GM10266 (cell line): Measurements from ENCODE around the gene GTF2IRD1.

Experiments
- DNase-seq: peaks from one replicate; pipeline ENCODE4 v3.0.0; 2012; ENCODE audit errors: extremely low spot score
- TF ChIP-seq, protein P1 (sequence below): IDR thresholded peaks from 2 replicates; pipeline ENCODE4 v1.5.1; 2012; ENCODE audit warnings: mild to moderate bottlenecking, low read depth; ENCODE audit not compliant: control insufficient read depth, insufficient read depth; ENCODE audit errors: missing control alignments

Gene GTF2IRD1

DNA sequence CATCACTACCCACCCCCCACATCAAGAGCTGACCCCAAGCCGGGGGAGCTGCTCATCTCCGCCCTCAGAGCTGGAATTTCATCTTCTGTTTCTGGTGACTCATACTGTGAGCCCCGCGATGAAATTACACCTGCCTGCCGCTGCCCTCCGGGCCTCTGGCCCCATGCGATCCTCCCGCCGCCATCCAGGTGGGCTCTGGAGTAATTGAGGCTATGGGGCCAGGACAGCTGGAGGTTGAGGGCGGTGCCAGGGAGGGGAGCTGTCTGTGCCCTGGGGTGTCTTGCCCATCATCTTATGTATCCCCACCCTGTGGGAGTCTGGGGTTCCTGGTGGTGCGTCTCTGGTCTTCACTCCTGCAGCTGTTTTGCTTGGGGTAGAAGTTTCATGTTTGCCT, 9.0 kb downstream of the GTF2IRD1 start:
- TF ChIP-seq, protein P1, sequence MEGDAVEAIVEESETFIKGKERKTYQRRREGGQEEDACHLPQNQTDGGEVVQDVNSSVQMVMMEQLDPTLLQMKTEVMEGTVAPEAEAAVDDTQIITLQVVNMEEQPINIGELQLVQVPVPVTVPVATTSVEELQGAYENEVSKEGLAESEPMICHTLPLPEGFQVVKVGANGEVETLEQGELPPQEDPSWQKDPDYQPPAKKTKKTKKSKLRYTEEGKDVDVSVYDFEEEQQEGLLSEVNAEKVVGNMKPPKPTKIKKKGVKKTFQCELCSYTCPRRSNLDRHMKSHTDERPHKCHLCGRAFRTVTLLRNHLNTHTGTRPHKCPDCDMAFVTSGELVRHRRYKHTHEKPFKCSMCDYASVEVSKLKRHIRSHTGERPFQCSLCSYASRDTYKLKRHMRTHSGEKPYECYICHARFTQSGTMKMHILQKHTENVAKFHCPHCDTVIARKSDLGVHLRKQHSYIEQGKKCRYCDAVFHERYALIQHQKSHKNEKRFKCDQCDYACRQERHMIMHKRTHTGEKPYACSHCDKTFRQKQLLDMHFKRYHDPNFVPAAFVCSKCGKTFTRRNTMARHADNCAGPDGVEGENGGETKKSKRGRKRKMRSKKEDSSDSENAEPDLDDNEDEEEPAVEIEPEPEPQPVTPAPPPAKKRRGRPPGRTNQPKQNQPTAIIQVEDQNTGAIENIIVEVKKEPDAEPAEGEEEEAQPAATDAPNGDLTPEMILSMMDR, result no peak
- no peak for DNase-seq

DNA sequence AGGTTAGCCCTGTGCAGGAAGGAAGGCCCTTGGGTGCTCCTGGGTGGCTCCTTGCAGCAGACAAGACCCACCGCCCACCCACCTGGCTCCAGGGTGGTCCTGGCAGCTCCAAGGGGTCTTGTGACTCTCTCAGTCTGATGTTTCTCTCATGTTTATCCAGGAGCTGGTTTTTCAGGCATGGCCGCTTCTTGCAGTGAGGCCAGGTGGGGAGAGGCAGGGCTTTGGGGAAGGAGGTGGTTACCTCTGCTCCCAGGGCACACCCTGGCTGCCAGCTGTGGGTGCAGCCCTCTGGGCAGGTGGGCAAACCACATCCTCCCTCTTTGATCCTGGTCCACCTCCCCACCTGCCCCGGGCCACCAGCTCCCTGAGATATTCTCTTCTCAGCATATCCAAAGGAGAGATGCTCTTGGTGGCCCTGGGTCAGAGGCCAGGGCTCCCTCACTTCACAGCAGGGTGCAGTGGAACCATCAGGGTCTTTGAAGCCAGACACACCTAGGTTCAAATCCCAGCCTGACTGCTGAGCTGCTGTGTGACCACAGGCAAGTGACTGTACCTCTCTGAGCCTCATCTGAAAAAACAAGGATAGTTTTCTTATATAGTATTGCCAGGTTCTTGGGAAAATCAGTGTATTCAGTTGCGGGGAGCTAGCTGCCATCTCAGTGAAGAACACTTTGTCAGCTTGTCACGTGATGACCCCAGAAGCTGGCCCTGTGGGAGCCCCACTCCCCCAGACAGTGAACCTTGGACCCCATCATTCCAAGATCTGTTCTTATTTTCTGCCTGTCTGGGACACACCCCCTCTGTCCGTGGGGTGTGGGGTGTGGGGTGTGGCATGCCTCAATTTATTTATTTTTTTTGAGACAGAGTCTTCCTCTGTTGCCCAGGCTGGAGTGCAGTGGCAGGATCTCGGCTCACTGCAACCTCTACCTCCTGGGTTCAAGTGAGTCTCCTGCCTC, 11.5 kb downstream of the GTF2IRD1 start:
- TF ChIP-seq, protein P1, result no peak
- DNase-seq, result no peak

DNA sequence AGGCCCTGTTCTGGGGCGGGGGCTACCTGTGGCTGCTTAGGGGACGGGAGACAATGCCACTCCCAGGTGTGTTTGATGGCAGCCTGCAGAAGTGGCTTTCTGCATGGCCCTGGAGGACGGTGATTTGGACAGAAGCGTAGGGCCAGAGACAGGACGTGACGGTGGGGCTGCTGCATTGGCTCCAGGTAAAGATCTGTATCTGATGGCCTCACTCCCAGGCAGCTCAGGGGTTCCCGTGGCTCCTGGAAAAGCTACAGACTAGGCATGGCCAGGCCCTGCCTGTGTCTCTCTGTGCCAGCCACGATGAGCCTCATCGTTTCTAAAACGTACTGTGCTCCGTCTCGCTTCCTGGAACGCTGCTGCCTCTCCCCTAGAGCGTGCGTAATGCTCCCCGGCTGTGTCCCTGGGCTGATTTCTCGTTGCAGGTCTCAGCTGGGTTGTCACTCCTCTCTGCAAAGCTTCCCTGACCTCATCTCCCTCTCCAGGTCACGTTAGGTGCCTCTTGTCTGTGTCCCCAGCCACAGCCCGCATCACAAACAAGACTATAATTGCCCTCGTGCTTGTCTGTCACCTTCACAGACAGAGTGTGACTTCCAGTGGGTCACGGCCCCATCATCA, 12.6 kb downstream of the GTF2IRD1 start:
- DNase-seq, result no peak

DNA sequence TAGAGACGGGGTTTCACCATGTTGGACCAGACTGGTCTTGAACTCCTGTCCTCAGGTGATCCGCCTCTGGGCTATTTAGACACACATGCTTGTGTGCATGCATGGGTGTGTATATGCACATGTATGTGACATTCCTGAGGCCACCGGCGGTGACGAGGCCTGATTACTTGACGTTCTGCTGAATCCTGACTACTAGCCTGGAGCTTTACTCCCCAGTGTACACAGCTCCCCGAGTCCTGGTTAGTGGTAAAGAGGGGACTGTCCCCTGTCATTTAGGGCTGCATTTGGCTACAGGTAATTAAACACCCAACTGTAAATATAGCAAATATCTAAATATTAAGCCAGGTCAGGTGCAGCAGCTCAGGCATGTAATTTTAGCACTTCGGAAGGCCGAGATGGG, 14.2 kb downstream of the GTF2IRD1 start:
- TF ChIP-seq, protein P1, result no peak
- DNase-seq, result no peak

More for the DNA sequence above, 12.6 kb downstream of the GTF2IRD1 start:
- TF ChIP-seq, protein P1, result no peak

DNA sequence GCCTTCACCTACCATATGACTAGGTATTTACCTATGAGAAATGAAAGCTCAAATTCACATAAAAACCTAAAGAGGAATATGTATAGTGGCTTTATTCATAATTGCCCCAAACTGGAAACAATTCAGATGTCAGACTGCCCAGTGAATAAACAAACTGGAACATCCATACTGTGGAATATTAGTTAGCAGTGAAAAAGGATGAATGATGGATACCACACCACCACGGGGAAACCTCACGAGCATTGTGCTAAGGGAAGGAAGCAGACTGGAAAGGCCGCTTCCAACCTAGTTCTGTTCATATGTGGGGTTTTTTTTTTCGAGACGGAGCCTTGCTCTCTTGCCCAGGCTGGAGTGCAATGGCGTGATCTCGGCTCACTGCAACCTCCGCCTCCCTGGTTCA, 16.8 kb downstream of the GTF2IRD1 start:
- TF ChIP-seq, protein P1, result no peak
- no peak for DNase-seq

DNA sequence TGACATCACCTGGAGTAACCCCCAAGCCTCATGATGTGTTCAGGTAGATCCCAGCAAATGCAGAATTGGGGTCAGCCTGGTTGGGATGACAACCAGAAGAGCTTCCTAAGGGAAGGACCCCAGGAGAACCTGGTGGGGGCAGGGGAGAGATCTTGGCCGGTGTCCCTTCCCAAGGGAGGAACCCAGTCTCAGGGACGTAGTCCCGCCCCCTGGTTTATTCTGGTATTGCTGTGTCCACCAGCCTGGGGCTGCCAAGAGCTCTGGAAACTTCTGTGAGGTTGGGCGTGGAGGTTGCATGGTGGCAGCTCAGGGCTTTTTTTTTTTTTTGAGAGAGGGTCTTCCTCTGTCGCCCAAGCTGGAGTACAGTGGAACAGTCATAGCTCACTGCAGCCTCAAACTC, 19.4 kb downstream of the GTF2IRD1 start:
- no peak for DNase-seq
- TF ChIP-seq, protein P1, result no peak
